ENCODE data around the gene KCNS1.

- TF ChIP-seq, protein P1, sequence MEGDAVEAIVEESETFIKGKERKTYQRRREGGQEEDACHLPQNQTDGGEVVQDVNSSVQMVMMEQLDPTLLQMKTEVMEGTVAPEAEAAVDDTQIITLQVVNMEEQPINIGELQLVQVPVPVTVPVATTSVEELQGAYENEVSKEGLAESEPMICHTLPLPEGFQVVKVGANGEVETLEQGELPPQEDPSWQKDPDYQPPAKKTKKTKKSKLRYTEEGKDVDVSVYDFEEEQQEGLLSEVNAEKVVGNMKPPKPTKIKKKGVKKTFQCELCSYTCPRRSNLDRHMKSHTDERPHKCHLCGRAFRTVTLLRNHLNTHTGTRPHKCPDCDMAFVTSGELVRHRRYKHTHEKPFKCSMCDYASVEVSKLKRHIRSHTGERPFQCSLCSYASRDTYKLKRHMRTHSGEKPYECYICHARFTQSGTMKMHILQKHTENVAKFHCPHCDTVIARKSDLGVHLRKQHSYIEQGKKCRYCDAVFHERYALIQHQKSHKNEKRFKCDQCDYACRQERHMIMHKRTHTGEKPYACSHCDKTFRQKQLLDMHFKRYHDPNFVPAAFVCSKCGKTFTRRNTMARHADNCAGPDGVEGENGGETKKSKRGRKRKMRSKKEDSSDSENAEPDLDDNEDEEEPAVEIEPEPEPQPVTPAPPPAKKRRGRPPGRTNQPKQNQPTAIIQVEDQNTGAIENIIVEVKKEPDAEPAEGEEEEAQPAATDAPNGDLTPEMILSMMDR (IDR thresholded peaks at IDR 0.05): no peak
- no peak for TF ChIP-seq SIN3A (IDR thresholded peaks at IDR 0.05; ENCODE audit: borderline replicate concordance, insufficient read depth, low read depth, low read length)
- TF ChIP-seq REST (IDR thresholded peaks at IDR 0.05; ENCODE audit: insufficient read depth in 1 of 2, low read depth in 2 of 2, low read length in 1 of 2): no peak
These were observed 47.2 kb downstream of the KCNS1 start for GRCh38 chr20:45053430-45054351.

Data from Panc1 (cell line).